Melanocyte of skin (primary cell): Measurements from ENCODE around the gene KIFC1. TPM values are rescaled to one million over a fixed set of nuclear protein-coding genes. Genes with fewer than 3 reads are reported as not detected.

Experiments used
- small RNA-seq, 2 donors: library from RNA; depleted of rRNA; stranded (forward); fragments of <200 nt; gene quantifications; one replicate each; pipeline ENCODE3, GENCODE V24; 2012
- total RNA-seq, 2 donors: library from RNA; depleted of rRNA; stranded (reverse); fragments of >200 nt; gene quantifications; 2 replicates each; pipeline ENCODE4 v1.2.3, GENCODE V29; 2012

Gene KIFC1, protein sequence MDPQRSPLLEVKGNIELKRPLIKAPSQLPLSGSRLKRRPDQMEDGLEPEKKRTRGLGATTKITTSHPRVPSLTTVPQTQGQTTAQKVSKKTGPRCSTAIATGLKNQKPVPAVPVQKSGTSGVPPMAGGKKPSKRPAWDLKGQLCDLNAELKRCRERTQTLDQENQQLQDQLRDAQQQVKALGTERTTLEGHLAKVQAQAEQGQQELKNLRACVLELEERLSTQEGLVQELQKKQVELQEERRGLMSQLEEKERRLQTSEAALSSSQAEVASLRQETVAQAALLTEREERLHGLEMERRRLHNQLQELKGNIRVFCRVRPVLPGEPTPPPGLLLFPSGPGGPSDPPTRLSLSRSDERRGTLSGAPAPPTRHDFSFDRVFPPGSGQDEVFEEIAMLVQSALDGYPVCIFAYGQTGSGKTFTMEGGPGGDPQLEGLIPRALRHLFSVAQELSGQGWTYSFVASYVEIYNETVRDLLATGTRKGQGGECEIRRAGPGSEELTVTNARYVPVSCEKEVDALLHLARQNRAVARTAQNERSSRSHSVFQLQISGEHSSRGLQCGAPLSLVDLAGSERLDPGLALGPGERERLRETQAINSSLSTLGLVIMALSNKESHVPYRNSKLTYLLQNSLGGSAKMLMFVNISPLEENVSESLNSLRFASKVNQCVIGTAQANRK
- 10 to 100 TPM; 32.0 to 59.6 TPM for total RNA-seq

GRCh38 chr6:33391278-33391921 is at the start of gene KIFC1:
Gene KIFC1, plus strand, starts transcription at chr6:33391823. Its CDS starts 163 bp downstream, at chr6:33391986.

GRCh38 chr6:33410711-33411631 is 19.3 kb downstream of the KIFC1 start, which contains the start of gene PHF1:
Gene PHF1, plus strand, starts transcription at chr6:33411014. Its CDS starts 1,250 bp downstream, at chr6:33412264.

GRCh38 chr6:33417903-33418689 is 26.5 kb downstream of the KIFC1 start, which contains the start of gene CUTA:
Gene CUTA, minus strand, starts transcription at chr6:33418107. Its CDS starts 107 bp downstream, at chr6:33418000.

DNA sequence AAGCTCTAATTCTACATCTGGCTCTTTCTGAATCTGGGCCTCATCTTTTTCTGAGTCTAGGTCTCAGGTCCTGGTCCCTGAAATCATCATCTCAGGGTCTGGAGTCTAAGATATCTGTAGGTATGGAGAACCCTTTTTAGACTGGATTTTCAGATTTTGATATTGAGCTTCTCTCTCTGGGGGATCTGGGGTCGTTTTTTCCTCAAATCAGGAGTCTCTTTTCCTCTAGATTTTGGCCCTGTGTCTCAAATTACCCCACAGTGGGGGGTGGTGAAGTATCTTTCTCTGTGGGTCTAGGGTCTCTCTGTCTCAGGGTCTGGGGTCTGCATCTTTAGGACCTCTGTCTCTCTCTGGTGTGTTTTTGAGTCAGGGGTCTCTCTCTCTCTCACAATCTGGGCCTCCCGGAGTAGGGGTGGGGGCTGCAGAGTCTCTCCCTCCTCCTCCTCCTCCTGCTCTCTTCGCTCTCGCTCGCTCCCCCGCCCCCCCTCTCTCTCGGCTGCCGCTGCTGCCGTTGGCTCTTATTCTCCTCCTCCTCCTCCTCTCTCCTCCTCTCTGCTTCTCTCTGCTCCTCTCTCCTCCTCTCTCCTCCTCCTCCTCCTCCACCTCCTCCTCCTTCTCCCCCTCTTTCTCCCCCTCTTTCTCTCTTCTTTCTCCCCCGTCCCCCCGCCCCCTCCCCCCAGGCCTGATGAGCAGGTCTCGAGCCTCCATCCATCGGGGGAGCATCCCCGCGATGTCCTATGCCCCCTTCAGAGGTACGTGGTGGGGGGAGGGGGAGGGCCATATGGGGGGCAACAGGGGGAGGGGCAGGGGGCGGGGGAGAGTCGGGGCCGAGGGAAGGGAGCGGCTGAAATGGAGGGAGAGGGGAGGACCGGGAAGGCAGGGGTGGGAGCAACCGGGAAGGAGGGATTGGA is 28.2 kb downstream of the KIFC1 start, which contains the start of gene SYNGAP1:
Gene SYNGAP1, plus strand, starts transcription at position 486 of the 911 bp plus-strand sequence. Its CDS starts 200 bp downstream, at position 686.

GRCh38 chr6:33454009-33454946 is 62.7 kb downstream of the KIFC1 start, which contains the start of gene ZBTB9:
Gene ZBTB9, plus strand, starts transcription at chr6:33454576. Its CDS starts 525 bp downstream, at chr6:33455101.

Small RNAs within 50 kb of the gene (small RNA-seq; reads per million reads assigned to genes)
- gene RPL35AP4: 0 reads per million in 2 donors
- 0 reads per million in 2 donors for gene ZBTB9

Other genes with a start within 250 kb of the KIFC1 start
- gene COL11A2, start 199.4 kb upstream of the KIFC1 start, total RNA-seq: under 1 TPM in 1 of 2 donors, not detected in 1; 0.34 TPM
- 10 to 100 TPM in 1 of 2 donors, 1 to 10 TPM in 1; 8.7 to 13.8 TPM for gene RXRB, start 191.2 kb upstream of the KIFC1 start, total RNA-seq
- 10 to 100 TPM; 45.4 to 58.3 TPM for gene SLC39A7, start 191.0 kb upstream of the KIFC1 start, total RNA-seq
- gene HSD17B8, start 187.2 kb upstream of the KIFC1 start, total RNA-seq: 1 to 10 TPM; 4.3 to 6.5 TPM
- 10 to 100 TPM; 23.6 to 25.8 TPM for gene RING1, start 183.3 kb upstream of the KIFC1 start, total RNA-seq
- 10 to 100 TPM; 38.3 to 41.0 TPM for gene VPS52, start 119.9 kb upstream of the KIFC1 start, total RNA-seq
- gene RPS18, start 119.7 kb upstream of the KIFC1 start, total RNA-seq: 1,000 to 10,000 TPM; 1,205 to 1,781 TPM
- 1 to 10 TPM; 3.7 to 7.6 TPM for gene B3GALT4, start 114.7 kb upstream of the KIFC1 start, total RNA-seq
- 10 to 100 TPM; 68.5 to 92.6 TPM for gene WDR46, start 102.6 kb upstream of the KIFC1 start, total RNA-seq
- gene PFDN6, start 102.2 kb upstream of the KIFC1 start, total RNA-seq: 10 to 100 TPM; 32.7 to 58.3 TPM
- gene RGL2, start 92.9 kb upstream of the KIFC1 start, total RNA-seq: 10 to 100 TPM; 19.0 to 23.1 TPM
- 100 to 1,000 TPM; 120 to 228 TPM for gene TAPBP, start 77.7 kb upstream of the KIFC1 start, total RNA-seq
- 10 to 100 TPM in 1 of 2 donors, 1 to 10 TPM in 1; 7.7 to 12.7 TPM for gene ZBTB22, start 74.1 kb upstream of the KIFC1 start, total RNA-seq
- gene DAXX, start 68.9 kb upstream of the KIFC1 start, total RNA-seq: 10 to 100 TPM; 28.9 to 45.6 TPM
- gene PHF1, start 19.2 kb downstream of the KIFC1 start, total RNA-seq: 10 to 100 TPM; 11.7 to 16.5 TPM
- 100 to 1,000 TPM; 139 to 144 TPM for gene CUTA, start 26.3 kb downstream of the KIFC1 start, total RNA-seq
- gene SYNGAP1, start 28.2 kb downstream of the KIFC1 start, total RNA-seq: 1 to 10 TPM; 4.8 to 5.3 TPM
- gene ZBTB9, start 62.8 kb downstream of the KIFC1 start, total RNA-seq: 1 to 10 TPM; 3.8 to 7.3 TPM
- gene BAK1, start 188.5 kb downstream of the KIFC1 start, total RNA-seq: 10 to 100 TPM; 21.0 to 36.0 TPM
- gene ITPR3, start 229.5 kb downstream of the KIFC1 start, total RNA-seq: 10 to 100 TPM; 19.3 to 36.3 TPM